Measurements from ENCODE around the gene ASCL2.
A peak's percentile ranks its signal among the peaks of the same experiment; 100 is the strongest.

ASCL2 gene

DNA sequence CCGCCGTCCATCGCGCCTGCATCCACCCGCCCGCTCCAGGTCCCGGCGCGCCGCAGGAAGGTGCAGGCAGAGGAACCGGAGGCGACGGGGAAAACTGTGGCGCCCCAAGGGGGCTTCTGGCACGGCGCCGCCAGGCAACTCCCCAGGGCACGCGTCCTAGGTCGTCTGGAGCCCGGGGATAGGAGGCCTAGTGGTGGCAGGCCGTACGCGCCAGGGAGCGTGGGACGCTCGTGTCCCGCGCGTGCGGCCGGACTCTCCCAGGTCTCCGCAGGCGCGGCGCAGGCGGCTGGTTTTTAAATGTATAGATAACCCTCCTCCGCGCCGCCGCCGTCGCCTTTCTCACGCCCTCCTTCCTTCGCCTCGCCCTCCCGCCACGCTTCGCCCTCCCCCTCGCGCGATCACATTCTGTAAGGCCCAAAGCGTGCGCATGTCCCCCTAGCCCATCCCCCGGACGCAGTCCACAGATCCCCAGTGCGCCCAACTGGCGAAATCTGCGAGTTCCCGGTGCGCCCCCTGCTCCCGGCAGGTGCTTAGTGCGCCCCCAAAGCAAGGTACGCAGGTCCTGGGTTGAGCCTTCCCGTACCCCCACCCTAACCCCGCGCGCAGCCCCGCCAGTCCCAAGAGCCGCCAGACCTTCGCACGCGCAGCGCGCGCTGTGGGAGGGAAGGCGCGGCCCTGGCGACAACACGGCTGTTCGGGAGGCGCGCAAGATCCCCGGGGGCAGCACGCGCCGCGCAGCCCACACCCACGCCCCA, at the start of gene ASCL2:
Gene ASCL2 (minus strand): TSS at position 267 of the 755 bp plus-strand sequence. CDS start 256 bp downstream, at position 11.
- H3K4me1 Mint-ChIP-seq: peaks cover 8% of the 10 kb centered on the region
- DNase-seq: peak; percentile 42
- H3K36me3 Mint-ChIP-seq (ENCODE audit: low read depth): no peaks in the 10 kb centered on the region
- peaks cover 90% of the 10 kb centered on the region for H3K27me3 Mint-ChIP-seq (ENCODE audit: low read depth, poor library complexity)
- H3K9me3 Mint-ChIP-seq: peaks cover 11% of the 10 kb centered on the region
- H3K27ac Mint-ChIP-seq: no peak within 1 kb of the TSS
- TF ChIP-seq, protein P1, sequence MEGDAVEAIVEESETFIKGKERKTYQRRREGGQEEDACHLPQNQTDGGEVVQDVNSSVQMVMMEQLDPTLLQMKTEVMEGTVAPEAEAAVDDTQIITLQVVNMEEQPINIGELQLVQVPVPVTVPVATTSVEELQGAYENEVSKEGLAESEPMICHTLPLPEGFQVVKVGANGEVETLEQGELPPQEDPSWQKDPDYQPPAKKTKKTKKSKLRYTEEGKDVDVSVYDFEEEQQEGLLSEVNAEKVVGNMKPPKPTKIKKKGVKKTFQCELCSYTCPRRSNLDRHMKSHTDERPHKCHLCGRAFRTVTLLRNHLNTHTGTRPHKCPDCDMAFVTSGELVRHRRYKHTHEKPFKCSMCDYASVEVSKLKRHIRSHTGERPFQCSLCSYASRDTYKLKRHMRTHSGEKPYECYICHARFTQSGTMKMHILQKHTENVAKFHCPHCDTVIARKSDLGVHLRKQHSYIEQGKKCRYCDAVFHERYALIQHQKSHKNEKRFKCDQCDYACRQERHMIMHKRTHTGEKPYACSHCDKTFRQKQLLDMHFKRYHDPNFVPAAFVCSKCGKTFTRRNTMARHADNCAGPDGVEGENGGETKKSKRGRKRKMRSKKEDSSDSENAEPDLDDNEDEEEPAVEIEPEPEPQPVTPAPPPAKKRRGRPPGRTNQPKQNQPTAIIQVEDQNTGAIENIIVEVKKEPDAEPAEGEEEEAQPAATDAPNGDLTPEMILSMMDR (IDR thresholded peaks at IDR 0.05): no peak
- peak within 1 kb of the TSS; percentile 50 for H3K4me3 Mint-ChIP-seq

DNA sequence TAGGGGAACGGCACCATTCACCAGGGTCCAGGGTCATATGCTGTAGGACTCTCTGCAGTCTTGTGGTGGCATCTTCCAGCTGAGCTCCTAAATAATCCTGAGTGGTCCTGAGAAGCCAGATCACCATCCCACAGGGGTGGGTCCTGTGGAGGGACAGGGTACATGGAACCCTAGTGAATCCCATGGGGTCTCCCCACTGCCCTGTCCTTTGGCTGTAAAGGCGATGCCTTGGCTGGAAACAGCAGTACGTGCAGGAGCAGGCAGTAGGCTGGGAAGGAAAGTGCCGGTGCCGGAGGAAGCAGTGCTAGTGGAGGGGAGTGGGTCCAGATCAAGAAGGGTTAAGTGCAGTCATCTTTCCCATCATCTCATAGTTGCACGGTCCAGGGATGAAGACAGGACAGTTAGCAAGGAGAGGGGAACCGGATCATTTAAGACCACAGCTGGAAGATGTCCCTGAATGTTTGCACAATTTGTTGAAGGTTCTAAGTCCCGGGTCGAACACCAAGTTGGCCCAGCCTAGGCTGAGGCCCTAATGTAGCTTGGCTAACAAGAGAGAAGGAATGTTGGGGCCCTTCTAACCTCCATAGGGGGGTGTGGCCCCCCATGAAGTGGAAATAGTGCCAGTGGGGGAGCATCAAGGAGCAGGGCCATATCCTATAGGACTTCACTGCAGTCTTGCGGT, 49.5 kb upstream of the ASCL2 start:
- TF ChIP-seq, protein P1 (IDR thresholded peaks at IDR 0.05): no peak
- Mint-ChIP-seq H3K27ac (peak overlapping the region; percentile 22), H3K4me1 (peaks cover under 1% of the 10 kb centered on the region), H3K27me3 (ENCODE audit: low read depth, poor library complexity) (peaks cover 12% of the 10 kb centered on the region), H3K9me3 (peaks cover 25% of the 10 kb centered on the region), H3K36me3 (ENCODE audit: low read depth) (peaks cover 6% of the 10 kb centered on the region), H3K4me3 (no peak overlapping the region)
- no peak for DNase-seq

GRCh38 chr11:2318707-2319106, 48.3 kb upstream of the ASCL2 start:
- no peak for DNase-seq

DNA sequence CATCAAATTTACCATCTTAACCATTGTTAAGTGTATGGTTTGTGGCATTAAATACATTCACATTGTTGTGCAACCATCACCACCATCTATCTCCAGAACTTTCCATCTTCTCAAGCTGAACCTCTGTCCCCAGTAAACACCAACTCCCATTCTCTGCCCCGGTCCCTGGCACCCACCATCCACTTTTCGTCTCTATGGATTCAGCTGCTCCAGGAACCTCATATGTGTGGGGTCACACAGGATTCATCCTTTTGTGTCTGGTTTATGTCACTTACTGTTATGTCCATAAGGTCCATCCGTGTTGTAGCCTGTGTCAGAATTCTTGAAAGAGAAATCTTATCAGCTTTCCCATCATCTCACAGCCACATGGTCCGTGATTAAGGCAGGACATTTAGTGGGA, 47.7 kb upstream of the ASCL2 start:
- no peak for DNase-seq
- H3K4me1 Mint-ChIP-seq: peaks cover 5% of the 10 kb centered on the region
- H3K9me3 Mint-ChIP-seq: peaks cover 20% of the 10 kb centered on the region
- H3K4me3 Mint-ChIP-seq: no peak overlapping the region
- TF ChIP-seq, protein P1 (IDR thresholded peaks at IDR 0.05): no peak
- peaks cover 6% of the 10 kb centered on the region for H3K36me3 Mint-ChIP-seq (ENCODE audit: low read depth)
- peaks cover 12% of the 10 kb centered on the region for H3K27me3 Mint-ChIP-seq (ENCODE audit: low read depth, poor library complexity)
- no peak overlapping the region for H3K27ac Mint-ChIP-seq

More at GRCh38 chr11:2318707-2319106, 48.3 kb upstream of the ASCL2 start:
- H3K4me3 Mint-ChIP-seq: no peak overlapping the region
- H3K27me3 Mint-ChIP-seq (ENCODE audit: low read depth, poor library complexity): peaks cover 12% of the 10 kb centered on the region
- TF ChIP-seq, protein P1 (IDR thresholded peaks at IDR 0.05): no peak
- no peak overlapping the region for H3K27ac Mint-ChIP-seq
- H3K36me3 Mint-ChIP-seq (ENCODE audit: low read depth): peaks cover 6% of the 10 kb centered on the region
- peaks cover 25% of the 10 kb centered on the region for H3K9me3 Mint-ChIP-seq
- peaks cover 5% of the 10 kb centered on the region for H3K4me1 Mint-ChIP-seq

- Mint-ChIP-seq H3K4me1 (peaks cover 5% of the 10 kb centered on the region), H3K27me3 (ENCODE audit: low read depth, poor library complexity) (peaks cover 7% of the 10 kb centered on the region), H3K27ac (no peak overlapping the region), H3K36me3 (ENCODE audit: low read depth) (peaks cover 6% of the 10 kb centered on the region), H3K9me3 (peaks cover 14% of the 10 kb centered on the region), H3K4me3 (no peak overlapping the region)
- no peak for DNase-seq
- TF ChIP-seq, protein P1 (IDR thresholded peaks at IDR 0.05): no peak
Observed at GRCh38 chr11:2317354-2318050, 47.1 kb upstream of the ASCL2 start.

Measured in nephron progenitor cell (in vitro differentiated cells).